GM23248 (cell line): ENCODE measurements around the gene SLC35E2B. TPM values are rescaled to one million over a fixed set of nuclear protein-coding genes. Genes with fewer than 3 reads are reported as not detected.
A peak's percentile ranks its signal among the peaks of the same experiment; 100 is the strongest.
"Not testable (repeated sequence)": the region's sequence is repeated elsewhere in the genome, so short reads cannot be mapped to it uniquely, and the experiment has no call there.

Source experiments
- DNase-seq: peaks from one replicate; pipeline ENCODE4 v3.0.0-alpha.2; 2015
- H2AFZ ChIP-seq: fragments of 200-600 bp; sonication (generic); 2 replicates; pipeline ENCODE4 v1.6.1; 2016; ENCODE audit warnings: antibody characterized with exemption
- H3F3A ChIP-seq: fragments of 200-600 bp; sonication (generic); 2 replicates; pipeline ENCODE4 v1.6.1; 2016; ENCODE audit warnings: mild to moderate bottlenecking, antibody characterized with exemption, mixed run types; ENCODE audit not compliant: insufficient read depth
- H3K27ac ChIP-seq: fragments of 200-600 bp; sonication (generic); 2 replicates; pipeline ENCODE4 v1.5.1; 2016; ENCODE audit warnings: mild to moderate bottlenecking
- H3K27me3 ChIP-seq: fragments of 200-600 bp; sonication (generic); replicated peaks from 2 replicates; pipeline ENCODE4 v1.6.1; 2016; ENCODE audit warnings: mild to moderate bottlenecking; ENCODE audit not compliant: insufficient read depth
- H3K36me3 ChIP-seq: fragments of 200-600 bp; sonication (generic); 2 replicates; pipeline ENCODE4 v1.6.1; 2016; ENCODE audit warnings: low read depth, mild to moderate bottlenecking
- H3K4me1 ChIP-seq: fragments of 200-600 bp; sonication (generic); 2 replicates; pipeline ENCODE4 v1.6.1; 2016; ENCODE audit warnings: mild to moderate bottlenecking; ENCODE audit not compliant: insufficient read depth
- H3K4me2 ChIP-seq: fragments of 200-600 bp; sonication (generic); one replicate; pipeline ENCODE4 v1.6.1; 2016; ENCODE audit warnings: mild to moderate bottlenecking; ENCODE audit not compliant: unreplicated experiment
- H3K4me3 ChIP-seq: fragments of 200-600 bp; sonication (generic); 2 replicates; pipeline ENCODE4 v1.5.1; 2016; ENCODE audit warnings: mild to moderate bottlenecking
- H3K79me2 ChIP-seq: fragments of 200-600 bp; sonication (generic); 2 replicates; pipeline ENCODE4 v1.6.1; 2016; ENCODE audit warnings: mild to moderate bottlenecking; ENCODE audit not compliant: insufficient read depth
- H3K9ac ChIP-seq: fragments of 200-600 bp; sonication (generic); 2 replicates; pipeline ENCODE4 v1.6.1; 2016; ENCODE audit warnings: mild to moderate bottlenecking
- H3K9me2 ChIP-seq: fragments of 200-600 bp; sonication (generic); 2 replicates; pipeline ENCODE4 v1.6.1; 2016; ENCODE audit warnings: mixed run types, mild to moderate bottlenecking, moderate library complexity; ENCODE audit not compliant: insufficient read depth
- H3K9me3 ChIP-seq: fragments of 200-600 bp; sonication (generic); one replicate; pipeline ENCODE4 v1.6.1; 2017; ENCODE audit warnings: low read depth
- H4K20me1 ChIP-seq: fragments of 200-600 bp; sonication (generic); 2 replicates; pipeline ENCODE4 v1.6.0; 2016; ENCODE audit not compliant: insufficient read depth
- EZH2 ChIP-seq: fragments of 200-600 bp; sonication (generic); IDR thresholded peaks from 2 replicates; pipeline ENCODE4 v1.6.1; 2018; ENCODE audit warnings: antibody characterized with exemption, mild to moderate bottlenecking; ENCODE audit not compliant: insufficient read depth, poor library complexity, severe bottlenecking
- EZH2phosphoT487 ChIP-seq: fragments of 200-600 bp; sonication (generic); IDR thresholded peaks from 2 replicates; pipeline ENCODE4 v1.6.1; 2018; ENCODE audit warnings: antibody characterized with exemption, moderate library complexity, mild to moderate bottlenecking, low read depth; ENCODE audit not compliant: insufficient read depth
- WGBS, 2 experiments: methylation state at CpG; one replicate each; pipeline ENCODE4 v1.1.6; 2015 to 2017; ENCODE audit warnings: low lambda C conversion rate in 2 of 2, low coverage in 1 of 2; ENCODE audit errors: missing lambda C conversion rate in 2 of 2; 5-methylcytosine and 5-hydroxymethylcytosine counted together
- in situ Hi-C: fragments of 300-500 bp; cut with MboI; formaldehyde crosslinking; loops from 2 replicates; pipeline ENCODE4 v1.15.0; 2020
- polyA plus RNA-seq: library from polyadenylated mRNA; unstranded; fragments of >200 nt; fragmentation: Nextera tagmentation; extraction: Ambion mirVana; gene quantifications from 2 replicates; pipeline ENCODE4 v1.2.1, GENCODE V29; 2016
- total RNA-seq: library from RNA; depleted of rRNA; stranded (reverse); fragments of >200 nt; shearing (Covaris generic); gene quantifications from 2 replicates; pipeline ENCODE4 v1.2.3, GENCODE V29; 2014

Gene SLC35E2B
- total and polyA plus RNA-seq, 2 experiments from 2014 or later, result 23.4 to 32.5 TPM

GRCh38 chr1:1666526-1666925 is 26.1 kb downstream of the SLC35E2B start:
- no peak overlapping the region for H3K4me2 ChIP-seq
- H3K9me2 ChIP-seq, result no peaks in the 10 kb centered on the region
- H3K27me3 ChIP-seq, result no peaks in the 10 kb centered on the region
- no peaks in the 10 kb centered on the region for H3K79me2 ChIP-seq
- H3K4me1 ChIP-seq, result peaks cover 15% of the 10 kb centered on the region
- no peak overlapping the region for H3K27ac ChIP-seq
- peaks cover 14% of the 10 kb centered on the region for H3F3A ChIP-seq
- TF ChIP-seq EZH2phosphoT487 (no peak), EZH2 (no peak)
- in situ Hi-C loops, result no loop called here
- no peak overlapping the region for H3K9ac ChIP-seq
- DNase-seq, result no peak
- H3K9me3 ChIP-seq, result no peaks in the 10 kb centered on the region
- peaks cover 13% of the 10 kb centered on the region; the same call in 1 of the 2 replicates for H3K36me3 ChIP-seq
- no peak overlapping the region for H2AFZ ChIP-seq
- no peak overlapping the region for H3K4me3 ChIP-seq
- no peaks in the 10 kb centered on the region for H4K20me1 ChIP-seq
- 93% methylated on average over 15 of the region's 15 CpGs for WGBS, 2 experiments

DNA sequence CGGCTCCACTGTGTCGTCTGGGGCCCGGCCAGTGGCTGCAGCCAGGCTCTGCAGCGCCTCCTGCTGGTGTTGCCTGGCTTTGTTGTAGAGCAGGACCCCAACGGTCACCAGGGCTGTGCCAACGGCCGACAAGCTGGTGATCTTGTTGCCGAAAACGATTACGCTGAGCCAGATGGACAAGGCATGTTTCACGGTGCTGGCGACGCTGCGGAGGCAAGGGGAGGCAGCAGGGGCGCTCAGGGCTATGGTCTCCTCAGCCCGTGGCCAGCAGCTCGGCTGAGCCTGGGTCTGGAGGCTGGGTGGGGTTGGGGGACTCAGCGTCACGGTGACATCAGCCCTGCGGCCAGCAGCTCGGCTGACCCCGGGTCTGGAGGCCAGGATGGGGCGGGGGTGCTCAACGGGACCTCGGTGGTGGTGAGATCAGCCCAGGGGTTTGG is 26.8 kb downstream of the SLC35E2B start:
- 84 to 85% methylated on average over 25 of the region's 25 CpGs for WGBS, 2 experiments
- H4K20me1 ChIP-seq, result no peaks in the 10 kb centered on the region
- H3K9me3 ChIP-seq, result no peaks in the 10 kb centered on the region
- H3K79me2 ChIP-seq, result no peaks in the 10 kb centered on the region
- no peaks in the 10 kb centered on the region for H3K9me2 ChIP-seq
- peaks cover 20% of the 10 kb centered on the region for H3K4me1 ChIP-seq
- no peak overlapping the region for H3K4me3 ChIP-seq
- H3K27me3 ChIP-seq, result no peaks in the 10 kb centered on the region
- no peak overlapping the region for H3K4me2 ChIP-seq
- in situ Hi-C loops, result no loop called here
- peaks cover 13% of the 10 kb centered on the region; the same call in 1 of the 2 replicates for H3K36me3 ChIP-seq
- peaks cover 19% of the 10 kb centered on the region for H3F3A ChIP-seq
- peak; percentile 21 for DNase-seq
- TF ChIP-seq EZH2phosphoT487, result no peak
- TF ChIP-seq EZH2, result no peak
- H3K9ac ChIP-seq, result no peak overlapping the region
- no peak overlapping the region for H2AFZ ChIP-seq
- no peak overlapping the region for H3K27ac ChIP-seq

GRCh38 chr1:1664941-1665814 is 27.4 kb downstream of the SLC35E2B start:
- H3K9me3 ChIP-seq, result no peaks in the 10 kb centered on the region
- no peaks in the 10 kb centered on the region for H3K9me2 ChIP-seq
- H3K4me2 ChIP-seq, result no peak overlapping the region
- TF ChIP-seq EZH2 (no peak), EZH2phosphoT487 (no peak)
- no peak overlapping the region for H3K9ac ChIP-seq
- H3K4me1 ChIP-seq, result peaks cover 22% of the 10 kb centered on the region
- no peak for DNase-seq
- H3K27ac ChIP-seq, result no peak overlapping the region
- 0 out of 2 replicates have a peak, but pooled peaks cover under 1% of the 10 kb centered on the region for H3K79me2 ChIP-seq
- WGBS, 2 experiments, result 89% methylated on average over 26 to 27 of the region's 27 CpGs
- H3K36me3 ChIP-seq, result peaks cover 13% of the 10 kb centered on the region; the same call in 1 of the 2 replicates
- H3K4me3 ChIP-seq, result no peak overlapping the region
- H4K20me1 ChIP-seq, result no peaks in the 10 kb centered on the region
- H3K27me3 ChIP-seq, result no peaks in the 10 kb centered on the region
- no peak overlapping the region for H2AFZ ChIP-seq
- peaks cover 22% of the 10 kb centered on the region for H3F3A ChIP-seq
- in situ Hi-C loops, result no loop called here

GRCh38 chr1:1664318-1664717 is 28.3 kb downstream of the SLC35E2B start:
- in situ Hi-C loops, H3K27me3 ChIP-seq, H3K9me2 ChIP-seq, H3K79me2 ChIP-seq, H3K9ac ChIP-seq, H4K20me1 ChIP-seq, H3K4me3 ChIP-seq, H2AFZ ChIP-seq, H3K27ac ChIP-seq, H3K9me3 ChIP-seq, DNase-seq, H3K4me2 ChIP-seq: not testable (repeated sequence)
- peaks cover 26% of the 10 kb centered on the region for H3F3A ChIP-seq
- H3K4me1 ChIP-seq, result peaks cover 26% of the 10 kb centered on the region
- 69 to 81% methylated on average over 2 to 10 of the region's 11 CpGs for WGBS, 2 experiments
- peaks cover 13% of the 10 kb centered on the region; the same call in 1 of the 2 replicates for H3K36me3 ChIP-seq

- H3K27ac ChIP-seq, result peak overlapping the region; percentile 95
- peak overlapping the region; percentile 93 for H3K4me2 ChIP-seq
- peaks cover 27% of the 10 kb centered on the region for H3K4me1 ChIP-seq
- H3K9me2 ChIP-seq, H4K20me1 ChIP-seq, in situ Hi-C loops, H3K9me3 ChIP-seq, H3K27me3 ChIP-seq, H3K79me2 ChIP-seq: not testable (repeated sequence)
- DNase-seq, result peak; percentile 48
- H3F3A ChIP-seq, result peaks cover 26% of the 10 kb centered on the region
- H3K9ac ChIP-seq, result peak overlapping the region; percentile 78
- peaks cover 13% of the 10 kb centered on the region; the same call in 1 of the 2 replicates for H3K36me3 ChIP-seq
- WGBS, 2 experiments, result 10% methylated on average over 15 of the region's 15 CpGs
- H3K4me3 ChIP-seq, result peak overlapping the region; percentile 56
- H2AFZ ChIP-seq, result peak overlapping the region; percentile 1; the same call in 1 of the 2 replicates
Observed at GRCh38 chr1:1662830-1663560, 29.6 kb downstream of the SLC35E2B start.

GRCh38 chr1:1662392-1662791 is 30.2 kb downstream of the SLC35E2B start:
- peak overlapping the region; percentile 56 for H3K4me3 ChIP-seq
- H4K20me1 ChIP-seq, in situ Hi-C loops, H3K9me3 ChIP-seq, H3K27me3 ChIP-seq, DNase-seq, H3K9me2 ChIP-seq: not testable (repeated sequence)
- WGBS, 2 experiments, result 0 to 1% methylated on average over 9 of the region's 9 CpGs
- H3K27ac ChIP-seq, result peak overlapping the region; percentile 95
- H2AFZ ChIP-seq, result peak overlapping the region; percentile 1; the same call in 1 of the 2 replicates
- peaks cover 30% of the 10 kb centered on the region for H3K4me1 ChIP-seq
- peak overlapping the region; percentile 78 for H3K9ac ChIP-seq
- H3K4me2 ChIP-seq, result peak overlapping the region; percentile 93
- H3F3A ChIP-seq, result peaks cover 26% of the 10 kb centered on the region
- H3K36me3 ChIP-seq, result peaks cover 13% of the 10 kb centered on the region; the same call in 1 of the 2 replicates
- H3K79me2 ChIP-seq, result peaks cover 11% of the 10 kb centered on the region
